HL-60/S4 treated with retinoic acid at 250 ng/mL for 4 days and 3 days (cell line): ENCODE results near the gene PLAAT5.
"Not testable (repeated sequence)": the region's sequence is repeated elsewhere in the genome, so short reads cannot be mapped to it uniquely, and the experiment has no call there.

ENCODE experiments used
- in situ Hi-C: fragments of 300-500 bp; cut with MboI; formaldehyde crosslinking; loops from 2 replicates; pipeline ENCODE4 v1.7.0; 2022; ENCODE audit warnings: low sequenced_read_pairs

Gene PLAAT5

GRCh38 chr11:63488789-63489188 is 2.2 kb downstream of the PLAAT5 start:
- in situ Hi-C loops, result no loop called here

GRCh38 chr11:63485777-63486176 is 5.2 kb downstream of the PLAAT5 start:
- in situ Hi-C loops, result no loop called here

- in situ Hi-C loops, result no loop called here
Measured at GRCh38 chr11:63480039-63480438, 10.9 kb downstream of the PLAAT5 start.

GRCh38 chr11:63478896-63479295 is 12.1 kb downstream of the PLAAT5 start:
- in situ Hi-C loops, result loop anchor here (5.0 kb wide), 1 partner anchor 158 kb away; no protein-coding TSS in a partner anchor

- in situ Hi-C loops, result loop anchor here (5.0 kb wide), 1 partner anchor 161 kb away; no protein-coding TSS in a partner anchor
Measured at GRCh38 chr11:63476618-63477017, 14.3 kb downstream of the PLAAT5 start.

GRCh38 chr11:63472372-63472771 is 18.6 kb downstream of the PLAAT5 start:
- in situ Hi-C loops, result no loop called here

- in situ Hi-C loops, result no loop called here
Measured at GRCh38 chr11:63470311-63470710, 20.7 kb downstream of the PLAAT5 start.

GRCh38 chr11:63462137-63462536 is 28.8 kb downstream of the PLAAT5 start:
- in situ Hi-C loops, result no loop called here

- in situ Hi-C loops, result no loop called here
Measured at GRCh38 chr11:63459586-63459985, 31.4 kb downstream of the PLAAT5 start.

- in situ Hi-C loops, result no loop called here
Measured at GRCh38 chr11:63448646-63449045, 42.3 kb downstream of the PLAAT5 start.

- in situ Hi-C loops, result no loop called here
Measured at GRCh38 chr11:63445720-63446119, 45.2 kb downstream of the PLAAT5 start.

- in situ Hi-C loops, result no loop called here
Measured at GRCh38 chr11:63445118-63445517, 45.8 kb downstream of the PLAAT5 start.

- in situ Hi-C loops, result no loop called here
Measured at GRCh38 chr11:63444160-63444559, 46.8 kb downstream of the PLAAT5 start.

GRCh38 chr11:63443714-63444113 is 47.3 kb downstream of the PLAAT5 start:
- in situ Hi-C loops, result no loop called here

GRCh38 chr11:63435831-63436230 is 55.1 kb downstream of the PLAAT5 start:
- in situ Hi-C loops, result not testable (repeated sequence)

GRCh38 chr11:63435351-63435750 is 55.6 kb downstream of the PLAAT5 start:
- in situ Hi-C loops, result not testable (repeated sequence)

GRCh38 chr11:63430731-63431130 is 60.2 kb downstream of the PLAAT5 start:
- in situ Hi-C loops, result not testable (repeated sequence)

GRCh38 chr11:63427971-63428508 is 62.9 kb downstream of the PLAAT5 start:
- in situ Hi-C loops, result no loop called here

- in situ Hi-C loops, result no loop called here
Measured at GRCh38 chr11:63417174-63417852, 73.7 kb downstream of the PLAAT5 start.
